ENCODE measurements around the gene FRMPD4. TPM values are rescaled to one million over a fixed set of nuclear protein-coding genes. Genes with fewer than 3 reads are reported as not detected.

FRMPD4 gene
- total RNA-seq, 1 donor from 2014 or later, result 0.29 TPM

DNA sequence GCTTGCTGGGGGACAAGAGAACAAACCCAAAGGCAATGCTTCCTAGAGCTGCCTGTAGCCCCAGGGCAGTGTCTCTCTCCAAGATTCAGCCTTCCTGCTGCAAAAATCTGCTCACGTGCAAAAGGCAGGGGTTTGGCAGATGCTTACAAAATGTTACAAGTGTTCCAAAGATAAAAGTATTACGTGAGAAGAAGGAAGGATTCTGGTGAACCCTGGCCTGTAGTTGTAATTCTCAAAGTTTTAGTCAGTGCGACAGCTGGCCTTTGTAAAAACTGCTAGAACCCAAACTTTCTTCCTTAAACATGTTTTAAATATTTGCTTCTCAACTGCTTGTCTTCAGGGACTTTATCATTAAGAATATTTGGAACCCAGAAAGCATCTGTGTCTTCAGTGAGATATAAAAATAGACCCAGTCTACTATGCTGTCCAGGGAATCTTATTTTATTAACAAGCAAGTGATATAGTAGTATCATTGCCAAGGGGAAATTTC lies 232.3 kb downstream of the FRMPD4 start:
- Histone ChIP-seq H3K27ac (no peak overlapping the region), H3K4me1 (no peaks in the 10 kb centered on the region), H3K27me3 (no peaks in the 10 kb centered on the region), H3K4me3 (no peak overlapping the region), H3K9me3 (no peaks in the 10 kb centered on the region), H3K36me3 (no peaks in the 10 kb centered on the region)
- TF ChIP-seq, protein P1, sequence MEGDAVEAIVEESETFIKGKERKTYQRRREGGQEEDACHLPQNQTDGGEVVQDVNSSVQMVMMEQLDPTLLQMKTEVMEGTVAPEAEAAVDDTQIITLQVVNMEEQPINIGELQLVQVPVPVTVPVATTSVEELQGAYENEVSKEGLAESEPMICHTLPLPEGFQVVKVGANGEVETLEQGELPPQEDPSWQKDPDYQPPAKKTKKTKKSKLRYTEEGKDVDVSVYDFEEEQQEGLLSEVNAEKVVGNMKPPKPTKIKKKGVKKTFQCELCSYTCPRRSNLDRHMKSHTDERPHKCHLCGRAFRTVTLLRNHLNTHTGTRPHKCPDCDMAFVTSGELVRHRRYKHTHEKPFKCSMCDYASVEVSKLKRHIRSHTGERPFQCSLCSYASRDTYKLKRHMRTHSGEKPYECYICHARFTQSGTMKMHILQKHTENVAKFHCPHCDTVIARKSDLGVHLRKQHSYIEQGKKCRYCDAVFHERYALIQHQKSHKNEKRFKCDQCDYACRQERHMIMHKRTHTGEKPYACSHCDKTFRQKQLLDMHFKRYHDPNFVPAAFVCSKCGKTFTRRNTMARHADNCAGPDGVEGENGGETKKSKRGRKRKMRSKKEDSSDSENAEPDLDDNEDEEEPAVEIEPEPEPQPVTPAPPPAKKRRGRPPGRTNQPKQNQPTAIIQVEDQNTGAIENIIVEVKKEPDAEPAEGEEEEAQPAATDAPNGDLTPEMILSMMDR (IDR thresholded peaks at IDR 0.05), result no peak
- intact Hi-C loops (cut with DNase I), result no loop called here
- ATAC-seq, result no peak
- DNase-seq, result no peak

DNA sequence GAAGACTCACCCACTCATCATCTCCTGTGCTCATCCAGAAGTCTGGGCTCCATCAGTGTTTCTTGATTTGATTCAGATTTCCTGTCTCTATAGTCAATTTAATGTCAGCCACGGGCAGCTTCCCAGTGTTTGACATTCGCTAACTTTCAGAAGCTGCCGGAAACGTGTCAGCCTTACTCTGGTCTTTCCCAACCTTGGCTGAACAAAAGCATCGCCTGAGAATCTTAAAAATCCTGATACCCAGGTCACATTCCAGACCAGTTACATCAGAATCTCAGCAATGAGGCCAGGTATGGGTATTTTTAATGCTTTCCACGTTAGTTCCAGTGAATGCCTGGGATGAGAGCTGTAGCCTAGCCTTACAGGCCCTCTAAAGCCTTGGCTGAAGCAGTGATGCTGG lies 233.8 kb downstream of the FRMPD4 start:
- no peaks in the 10 kb centered on the region for H3K36me3 ChIP-seq
- no peaks in the 10 kb centered on the region for H3K27me3 ChIP-seq
- H3K9me3 ChIP-seq, result no peaks in the 10 kb centered on the region
- intact Hi-C loops (cut with DNase I), result no loop called here
- TF ChIP-seq, protein P1 (IDR thresholded peaks at IDR 0.05), result no peak
- no peak for DNase-seq
- no peak for ATAC-seq
- H3K4me3 ChIP-seq, result no peak overlapping the region
- H3K27ac ChIP-seq, result no peak overlapping the region
- H3K4me1 ChIP-seq, result no peaks in the 10 kb centered on the region

DNA sequence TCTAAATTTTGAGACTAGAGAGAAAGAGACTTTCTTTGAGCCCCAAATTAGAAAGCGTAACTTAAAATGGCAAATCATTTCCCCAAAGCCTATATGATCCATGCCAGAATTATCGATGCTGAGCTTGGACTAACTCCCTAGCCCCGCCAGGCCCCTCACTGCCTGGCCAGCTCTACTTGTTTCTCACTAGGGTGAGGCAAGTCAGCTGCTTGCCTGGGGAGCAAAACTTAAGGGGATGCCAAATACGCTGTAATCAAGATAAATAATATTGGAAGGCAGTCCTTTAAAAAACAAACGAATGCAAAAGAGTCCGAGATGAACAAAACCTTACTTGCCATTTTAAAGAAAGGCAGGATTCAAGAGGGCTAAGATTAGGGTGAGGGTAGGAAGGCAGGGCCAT lies 236.0 kb downstream of the FRMPD4 start:
- no peak overlapping the region for H3K4me3 ChIP-seq
- no peaks in the 10 kb centered on the region for H3K4me1 ChIP-seq
- H3K27ac ChIP-seq, result no peak overlapping the region
- TF ChIP-seq, protein P1 (IDR thresholded peaks at IDR 0.05), result no peak
- no peaks in the 10 kb centered on the region for H3K27me3 ChIP-seq
- DNase-seq (no peak), ATAC-seq (no peak)
- intact Hi-C loops (cut with DNase I), result no loop called here
- H3K9me3 ChIP-seq, result no peaks in the 10 kb centered on the region
- H3K36me3 ChIP-seq, result no peaks in the 10 kb centered on the region

DNA sequence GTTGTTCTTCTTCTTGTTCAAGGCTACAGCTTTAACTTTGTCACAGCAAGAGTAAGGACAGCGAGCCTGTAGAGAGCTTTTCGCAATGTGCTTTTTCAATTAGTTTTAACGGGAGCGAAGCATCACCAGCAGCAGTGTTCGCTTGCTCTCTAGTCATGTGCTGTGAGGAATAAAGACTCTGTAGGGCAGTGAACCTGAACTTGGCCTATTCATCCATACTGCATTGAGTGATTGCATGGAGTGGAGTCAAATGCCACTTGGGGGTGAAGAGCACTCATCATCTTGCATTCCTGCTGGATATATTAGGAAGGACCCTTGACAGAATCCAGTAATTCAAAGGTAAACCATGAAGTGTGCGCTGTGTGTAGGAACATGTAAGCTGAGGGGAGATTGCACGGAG lies 240.0 kb downstream of the FRMPD4 start:
- TF ChIP-seq, protein P1 (IDR thresholded peaks at IDR 0.05), result no peak
- Histone ChIP-seq H3K27me3 (no peaks in the 10 kb centered on the region), H3K4me1 (no peaks in the 10 kb centered on the region), H3K36me3 (no peaks in the 10 kb centered on the region), H3K9me3 (no peaks in the 10 kb centered on the region), H3K4me3 (no peak overlapping the region), H3K27ac (no peak overlapping the region)
- intact Hi-C loops (cut with DNase I), result no loop called here
- ATAC-seq (no peak), DNase-seq (no peak)

DNA sequence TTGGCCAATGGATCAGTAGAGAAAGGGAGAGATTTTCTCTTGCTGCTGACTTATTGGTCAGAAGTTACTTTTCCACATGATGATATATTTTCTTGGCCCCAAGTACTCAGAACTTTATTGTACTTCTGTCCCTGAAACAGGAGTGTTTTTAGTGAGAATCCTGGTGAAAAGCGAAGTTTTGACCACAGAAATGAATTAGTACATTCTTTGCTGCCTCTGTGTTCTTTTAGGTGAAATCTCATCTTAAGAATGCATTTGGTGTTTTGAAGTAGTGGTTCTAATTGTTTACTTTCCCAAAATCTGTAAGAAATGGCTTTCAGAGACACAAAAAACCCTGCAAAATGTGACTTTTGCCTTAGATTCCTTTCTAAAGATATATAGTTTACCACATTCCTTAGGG lies 240.4 kb downstream of the FRMPD4 start:
- ATAC-seq, result no peak
- no peak overlapping the region for H3K27ac ChIP-seq
- no peaks in the 10 kb centered on the region for H3K4me1 ChIP-seq
- no peak for DNase-seq
- no peak overlapping the region for H3K4me3 ChIP-seq
- no peaks in the 10 kb centered on the region for H3K27me3 ChIP-seq
- TF ChIP-seq, protein P1 (IDR thresholded peaks at IDR 0.05), result no peak
- intact Hi-C loops (cut with DNase I), result no loop called here
- no peaks in the 10 kb centered on the region for H3K36me3 ChIP-seq
- no peaks in the 10 kb centered on the region for H3K9me3 ChIP-seq

DNA sequence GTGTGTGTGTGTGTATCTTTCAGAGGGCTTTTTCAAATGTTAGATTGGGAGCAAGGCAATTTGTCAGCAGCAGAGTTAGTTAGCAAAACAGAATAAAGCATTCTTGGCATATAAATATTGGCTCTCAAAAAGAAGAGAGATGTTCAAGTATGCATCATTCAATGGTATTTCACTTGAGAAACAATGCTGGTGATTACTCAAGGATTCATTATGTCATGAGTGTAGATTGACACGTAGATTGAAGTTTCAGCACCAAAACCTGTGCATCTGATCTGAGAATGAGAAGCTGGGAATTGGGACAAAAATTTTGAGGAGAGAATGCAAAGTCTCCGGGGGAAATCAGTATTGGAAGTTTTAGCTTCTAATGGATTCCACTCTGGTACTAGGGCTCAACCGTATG lies 241.4 kb downstream of the FRMPD4 start:
- no peaks in the 10 kb centered on the region for H3K27me3 ChIP-seq

More for the DNA sequence above, 241.4 kb downstream of the FRMPD4 start:
- no peaks in the 10 kb centered on the region for H3K4me1 ChIP-seq
- TF ChIP-seq, protein P1 (IDR thresholded peaks at IDR 0.05), result no peak
- H3K27ac ChIP-seq, result no peak overlapping the region
- DNase-seq (no peak), ATAC-seq (no peak)
- no peaks in the 10 kb centered on the region for H3K9me3 ChIP-seq
- intact Hi-C loops (cut with DNase I), result no loop called here
- no peaks in the 10 kb centered on the region for H3K36me3 ChIP-seq
- no peak overlapping the region for H3K4me3 ChIP-seq

All from upper lobe of right lung (tissue), 1 donor.